UCSD-AML1 (cell line): ENCODE measurements around the gene RAI14.
"Not testable (repeated sequence)": the region's sequence is repeated elsewhere in the genome, so short reads cannot be mapped to it uniquely, and the experiment has no call there.

Experiments
- DNase-seq: peaks from one replicate; lab custom pipeline; 2025; ENCODE audit not compliant: unreplicated experiment; lab: John Stamatoyannopoulos, UW

Gene RAI14

GRCh38 chr5:34811706-34812105, 155.6 kb downstream of the RAI14 start:
- DNase-seq, result no peak

- DNase-seq, result no peak
These were observed 157.4 kb downstream of the RAI14 start for GRCh38 chr5:34813509-34813908.

- no peak for DNase-seq
These were observed 161.6 kb downstream of the RAI14 start for GRCh38 chr5:34817558-34818351.

- no peak for DNase-seq
These were observed 162.6 kb downstream of the RAI14 start for GRCh38 chr5:34818717-34819116.

- DNase-seq, result no peak
These were observed 164.5 kb downstream of the RAI14 start for GRCh38 chr5:34820593-34820992.

- DNase-seq, result no peak
These were observed 167.0 kb downstream of the RAI14 start for GRCh38 chr5:34822956-34823715.

GRCh38 chr5:34826347-34826746, 170.2 kb downstream of the RAI14 start:
- no peak for DNase-seq

GRCh38 chr5:34827588-34828506, 171.7 kb downstream of the RAI14 start:
- no peak for DNase-seq

GRCh38 chr5:34830827-34831226, 174.7 kb downstream of the RAI14 start:
- DNase-seq, result not testable (repeated sequence)

- DNase-seq, result no peak
These were observed 175.2 kb downstream of the RAI14 start for GRCh38 chr5:34831303-34831702.

- DNase-seq, result no peak
These were observed 176.4 kb downstream of the RAI14 start for GRCh38 chr5:34832568-34832967.

- DNase-seq, result no peak
These were observed 177.0 kb downstream of the RAI14 start for GRCh38 chr5:34833090-34833489.

GRCh38 chr5:34833976-34834793, 178.1 kb downstream of the RAI14 start:
- DNase-seq, result no peak

GRCh38 chr5:34834794-34835089, 178.6 kb downstream of the RAI14 start:
- DNase-seq, result no peak

- no peak for DNase-seq
These were observed 179.5 kb downstream of the RAI14 start for GRCh38 chr5:34835664-34836063.

- no peak for DNase-seq
These were observed 182.9 kb downstream of the RAI14 start, which contains the start of gene TTC23L for GRCh38 chr5:34838785-34839714. TTC23L (plus strand) TSS chr5:34839164; CDS start chr5:34840672, 1,508 bp downstream.

- no peak for DNase-seq
These were observed 185.7 kb downstream of the RAI14 start for GRCh38 chr5:34841816-34842215.

- no peak for DNase-seq
These were observed 186.4 kb downstream of the RAI14 start for GRCh38 chr5:34842554-34842953.

- DNase-seq, result no peak
These were observed 187.4 kb downstream of the RAI14 start for GRCh38 chr5:34843497-34843896.
